H1 (cell line): Measurements from ENCODE around the gene SETD9. TPM values are rescaled to one million over a fixed set of nuclear protein-coding genes. Genes with fewer than 3 reads are reported as not detected.
A peak's percentile ranks its signal among the peaks of the same experiment; 100 is the strongest.

Source experiments
- CTCF ChIA-PET: fragments of 300-600 bp; sonication (Branson Sonifier 250); formaldehyde crosslinking; loops from one replicate; lab custom pipeline; 2021; ENCODE audit not compliant: partially characterized antibody; lab: Charles Lee
- POLR2A ChIA-PET: fragments of 300-600 bp; sonication (Branson Sonifier 250); formaldehyde crosslinking; loops from one replicate; lab custom pipeline; 2021; ENCODE audit warnings: inconsistent platforms; ENCODE audit not compliant: partially characterized antibody; lab: Charles Lee
- DNase-seq, 2 experiments: peaks; one replicate each; pipeline versions ENCODE4 v3.0.0 to v3.0.0-alpha.2; 2010 to 2022; ENCODE audit warnings: low spot score in 2 of 2, low read depth in 1 of 2, mixed read lengths in 1 of 2
- FAIRE-seq: peaks from 2 replicates; lab custom pipeline; 2011; peaks lifted over from hg19 to GRCh38; lab: Jason Lieb, UNC
- H2AFZ ChIP-seq: 2 replicates; pipeline ENCODE4 v1.8.1; 2012; ENCODE audit warnings: low read length, inconsistent platforms
- H2AK5ac ChIP-seq: 2 replicates; pipeline ENCODE4 v1.6.1; 2013; ENCODE audit warnings: low read depth, low read length
- H2BK120ac ChIP-seq: replicated peaks from 2 replicates; pipeline ENCODE3; 2013; ENCODE audit warnings: low read depth, low read length, inconsistent platforms
- H2BK12ac ChIP-seq: 2 replicates; pipeline ENCODE4 v1.6.1; 2013; ENCODE audit warnings: low read depth, low read length
- H2BK15ac ChIP-seq: 2 replicates; pipeline ENCODE4 v1.6.1; 2013; ENCODE audit warnings: low read length
- H2BK20ac ChIP-seq: 2 replicates; pipeline ENCODE4 v1.6.1; 2013; ENCODE audit warnings: low read length
- H2BK5ac ChIP-seq: 2 replicates; pipeline ENCODE4 v1.6.1; 2013; ENCODE audit warnings: low read depth, low read length
- H3K14ac ChIP-seq: 2 replicates; pipeline ENCODE4 v1.6.1; 2013; ENCODE audit warnings: inconsistent platforms; ENCODE audit not compliant: insufficient read length
- H3K18ac ChIP-seq: 2 replicates; pipeline ENCODE4 v1.6.1; 2013; ENCODE audit warnings: low read length; ENCODE audit errors: extremely low read depth
- H3K23ac ChIP-seq: 2 replicates; pipeline ENCODE4 v1.6.1; 2013; ENCODE audit warnings: inconsistent platforms; ENCODE audit not compliant: insufficient read length
- H3K23me2 ChIP-seq: 2 replicates; pipeline ENCODE4 v1.6.1; 2013; ENCODE audit warnings: low read depth, low read length
- H3K27ac ChIP-seq: 2 replicates; pipeline ENCODE4 v1.6.1; 2011; ENCODE audit warnings: low read depth, low read length, inconsistent platforms
- H3K27me3 ChIP-seq, 4 experiments: replicated peaks in 1 of 4; 1 replicate in 1 of 4; 2 replicates in 3 of 4; pipeline versions ENCODE4 v1.6.1 to v1.8.1; 2011 to 2013; ENCODE audit warnings: low read length in 3 of 4, mild to moderate bottlenecking in 3 of 4, inconsistent platforms in 2 of 4, mixed read lengths in 2 of 4, moderate library complexity in 1 of 4; ENCODE audit not compliant: control insufficient read depth in 3 of 4, insufficient read depth in 3 of 4; ENCODE audit errors: extremely low read depth in 1 of 4
- H3K36me3 ChIP-seq, 4 experiments: 2 replicates each; pipeline versions ENCODE4 v1.6.1 to v1.8.1; 2011 to 2013; ENCODE audit warnings: mild to moderate bottlenecking in 4 of 4, low read length in 3 of 4, moderate library complexity in 2 of 4, control low read depth in 1 of 4, inconsistent platforms in 1 of 4; ENCODE audit not compliant: insufficient read depth in 4 of 4, control insufficient read depth in 2 of 4
- H3K4ac ChIP-seq: replicated peaks from 2 replicates; pipeline ENCODE3; 2013; ENCODE audit warnings: low read length, low read depth, mixed read lengths, inconsistent platforms; ENCODE audit not compliant: insufficient read length
- H3K4me1 ChIP-seq, 4 experiments: replicated peaks in 1 of 4; 1 replicate in 1 of 4; 2 replicates in 3 of 4; pipeline versions ENCODE4 v1.6.1 to v1.8.1; 2011 to 2013; ENCODE audit warnings: low read length in 3 of 4, inconsistent platforms in 2 of 4, mixed read lengths in 1 of 4; ENCODE audit not compliant: insufficient read depth in 4 of 4, control insufficient read depth in 3 of 4
- H3K4me2 ChIP-seq, 2 experiments: 2 replicates each; pipeline versions ENCODE4 v1.6.1 to v1.8.1; 2011 to 2013; ENCODE audit warnings: low read depth in 2 of 2, low read length in 2 of 2, control low read depth in 1 of 2, inconsistent platforms in 1 of 2, mild to moderate bottlenecking in 1 of 2; ENCODE audit not compliant: insufficient read depth in 1 of 2
- H3K4me3 ChIP-seq, 4 experiments: fragments of 200-600, 300-600 bp in 1 of 4; sonication (generic), shearing (Covaris generic), sonication (Bioruptor Twin) in 1 of 4; 2 replicates each; pipeline versions ENCODE4 v1.5.1 to v1.8.1; 2011 to 2016; ENCODE audit warnings: low read length in 4 of 4, low read depth in 3 of 4, control low read depth in 2 of 4, inconsistent platforms in 2 of 4, mild to moderate bottlenecking in 2 of 4, mixed read lengths in 1 of 4, moderate library complexity in 1 of 4; ENCODE audit not compliant: insufficient read depth in 2 of 4; ENCODE audit errors: extremely low read depth in 1 of 4
- H3K56ac ChIP-seq: replicated peaks from 2 replicates; pipeline ENCODE3; 2013; ENCODE audit warnings: low read depth, mild to moderate bottlenecking, mixed read lengths, low read length, inconsistent platforms; ENCODE audit not compliant: insufficient read length
- H3K79me1 ChIP-seq: 2 replicates; pipeline ENCODE4 v1.6.1; 2013; ENCODE audit warnings: low read depth, low read length, control low read depth
- H3K79me2 ChIP-seq, 2 experiments: 2 replicates each; pipeline versions ENCODE4 v1.6.1 to v1.8.1; 2012 to 2013; ENCODE audit warnings: low read length in 2 of 2, mild to moderate bottlenecking in 2 of 2, inconsistent platforms in 1 of 2; ENCODE audit not compliant: insufficient read depth in 2 of 2, control insufficient read depth in 1 of 2
- H3K9ac ChIP-seq, 4 experiments: replicated peaks in 1 of 4; 1 replicate in 1 of 4; 2 replicates in 3 of 4; pipeline versions ENCODE4 v1.6.1 to v1.8.1; 2011 to 2013; ENCODE audit warnings: low read depth in 3 of 4, low read length in 3 of 4, control low read depth in 2 of 4, mild to moderate bottlenecking in 2 of 4, moderate library complexity in 2 of 4, inconsistent platforms in 1 of 4; ENCODE audit errors: extremely low read depth in 1 of 4
- H3K9me3 ChIP-seq, 2 experiments: 2 replicates each; pipeline versions ENCODE4 v1.6.1 to v1.8.1; 2012 to 2013; ENCODE audit warnings: mild to moderate bottlenecking in 2 of 2, moderate library complexity in 2 of 2, control low read depth in 1 of 2, inconsistent platforms in 1 of 2, low read depth in 1 of 2, low read length in 1 of 2, mixed read lengths in 1 of 2; ENCODE audit not compliant: insufficient read depth in 2 of 2
- H4K20me1 ChIP-seq, 2 experiments: replicated peaks in 1 of 2; 2 replicates each; pipeline versions ENCODE3 to v1.8.1; 2011 to 2013; ENCODE audit warnings: inconsistent platforms in 2 of 2, low read length in 2 of 2, mild to moderate bottlenecking in 1 of 2; ENCODE audit not compliant: insufficient read depth in 2 of 2, control insufficient read depth in 1 of 2
- H4K5ac ChIP-seq: 2 replicates; pipeline ENCODE4 v1.6.1; 2013; ENCODE audit warnings: low read length, low read depth, mixed read lengths, inconsistent platforms; ENCODE audit not compliant: insufficient read length
- H4K8ac ChIP-seq: 2 replicates; pipeline ENCODE4 v1.8.0; 2013; ENCODE audit warnings: mild to moderate bottlenecking, moderate library complexity, low read length, inconsistent platforms; ENCODE audit not compliant: insufficient read depth; ENCODE audit errors: extremely low read depth
- H4K91ac ChIP-seq: replicated peaks from 2 replicates; pipeline ENCODE3; 2013; ENCODE audit warnings: low read length, mixed read lengths, inconsistent platforms; ENCODE audit not compliant: insufficient read length
- ASH2L ChIP-seq: fragments of 200-600, 300-600 bp; sonication (generic); IDR thresholded peaks from one replicate; pipeline ENCODE4 v1.7.1; 2017; ENCODE audit warnings: low read length
- CEBPB ChIP-seq: IDR thresholded peaks from 2 replicates; pipeline ENCODE4 v1.6.1; 2012; ENCODE audit warnings: low read depth, low read length
- CREB1 ChIP-seq: IDR thresholded peaks from 2 replicates; pipeline ENCODE4 v1.6.1; 2012; ENCODE audit warnings: inconsistent platforms
- CTBP2 ChIP-seq: IDR thresholded peaks from 2 replicates; pipeline ENCODE4 v1.7.0; 2011; ENCODE audit warnings: borderline replicate concordance, mild to moderate bottlenecking, moderate library complexity, mixed read lengths, low read length; ENCODE audit not compliant: insufficient read depth, insufficient read length
- EGR1 ChIP-seq: IDR thresholded peaks from 2 replicates; pipeline ENCODE4 v1.6.1; 2011; ENCODE audit warnings: low read depth, low read length, borderline replicate concordance
- KDM4A ChIP-seq: IDR thresholded peaks from one replicate; pipeline ENCODE4 v1.7.1; 2012; ENCODE audit warnings: low read depth, mild to moderate bottlenecking, moderate library complexity, low read length, inconsistent platforms; ENCODE audit not compliant: severe bottlenecking
- PHF8 ChIP-seq: fragments of 200-600 bp; sonication (generic); conservative IDR thresholded peaks from 2 replicates; pipeline ENCODE4 v1.7.1; 2012; ENCODE audit warnings: low read depth, mild to moderate bottlenecking, inconsistent platforms, low read length, moderate library complexity
- POLR2A ChIP-seq, 2 experiments: IDR thresholded peaks; 1 replicate in 1 of 2; 2 replicates in 1 of 2; pipeline ENCODE4 v1.6.1; 2011; ENCODE audit warnings: low read depth in 2 of 2, low read length in 2 of 2, mild to moderate bottlenecking in 2 of 2; ENCODE audit errors: control extremely low read depth in 1 of 2
- POLR2AphosphoS5 ChIP-seq: IDR thresholded peaks from 2 replicates; pipeline ENCODE4 v1.6.1; 2011; ENCODE audit warnings: low read depth, low read length
- RFX5 ChIP-seq: IDR thresholded peaks from 2 replicates; pipeline ENCODE4 v1.6.1; 2011; ENCODE audit warnings: low read depth, low read length, improper control_type of control experiment, borderline replicate concordance
- SP1 ChIP-seq: IDR thresholded peaks from 2 replicates; pipeline ENCODE4 v1.6.1; 2011; ENCODE audit warnings: low read depth, low read length
- SP2 ChIP-seq: IDR thresholded peaks from 2 replicates; pipeline ENCODE4 v1.6.1; 2012; ENCODE audit warnings: mild to moderate bottlenecking, low read length, inconsistent platforms
- SUZ12 ChIP-seq: fragments of 200-600 bp; sonication (generic); IDR thresholded peaks from 2 replicates; pipeline ENCODE4 v1.6.1; 2012; ENCODE audit warnings: mild to moderate bottlenecking, inconsistent platforms, low read length, moderate library complexity, mixed read lengths
- WGBS, 2 experiments: shearing (Covaris generic) in 1 of 2; methylation state at CpG; one replicate each; pipeline versions ENCODE4 v1.1.6 to v1.1.7; 2013 to 2015; ENCODE audit warnings: low lambda C conversion rate in 2 of 2, mixed read lengths in 2 of 2, inconsistent platforms in 1 of 2, low coverage in 1 of 2, missing lambda C conversion rate in 1 of 2; ENCODE audit not compliant: insufficient replicate concordance in 2 of 2, insufficient coverage in 1 of 2, insufficient read length in 1 of 2; ENCODE audit errors: extremely low coverage in 1 of 2, missing lambda C conversion rate in 1 of 2; 5-methylcytosine and 5-hydroxymethylcytosine counted together
- polyA plus RNA-seq, 7 experiments: library from polyadenylated mRNA; depleted of rRNA in 3 of 7; stranded (reverse) in 5 of 7; unstranded in 2 of 7; fragments of >200 nt in 5 of 7; fragments of 200-250 nt in 2 of 7; gene quantifications; 1 replicate in 5 of 7; 2 replicates in 1 of 7; 4 replicates in 1 of 7; pipeline versions ENCODE4 v1.2.1 to v1.2.3, GENCODE V29; 2011 to 2013; ENCODE audit warnings: missing spikeins in 2 of 7, mixed read lengths in 2 of 7
- total RNA-seq: library from RNA; stranded (reverse); fragmentation: NEBNext Ultra II Directional; extraction: Animal tissue kit (Norgen Biotek cat#: 25700); gene quantifications from 2 replicates; pipeline ENCODE4 v1.2.1, GENCODE V29; 2021

Gene SETD9
- total and polyA plus RNA-seq, 2 of the 8 experiments (the other 6 are each of a cell fraction or from before 2014, with no cell fraction given) = 4.5 to 11.9 TPM

DNA sequence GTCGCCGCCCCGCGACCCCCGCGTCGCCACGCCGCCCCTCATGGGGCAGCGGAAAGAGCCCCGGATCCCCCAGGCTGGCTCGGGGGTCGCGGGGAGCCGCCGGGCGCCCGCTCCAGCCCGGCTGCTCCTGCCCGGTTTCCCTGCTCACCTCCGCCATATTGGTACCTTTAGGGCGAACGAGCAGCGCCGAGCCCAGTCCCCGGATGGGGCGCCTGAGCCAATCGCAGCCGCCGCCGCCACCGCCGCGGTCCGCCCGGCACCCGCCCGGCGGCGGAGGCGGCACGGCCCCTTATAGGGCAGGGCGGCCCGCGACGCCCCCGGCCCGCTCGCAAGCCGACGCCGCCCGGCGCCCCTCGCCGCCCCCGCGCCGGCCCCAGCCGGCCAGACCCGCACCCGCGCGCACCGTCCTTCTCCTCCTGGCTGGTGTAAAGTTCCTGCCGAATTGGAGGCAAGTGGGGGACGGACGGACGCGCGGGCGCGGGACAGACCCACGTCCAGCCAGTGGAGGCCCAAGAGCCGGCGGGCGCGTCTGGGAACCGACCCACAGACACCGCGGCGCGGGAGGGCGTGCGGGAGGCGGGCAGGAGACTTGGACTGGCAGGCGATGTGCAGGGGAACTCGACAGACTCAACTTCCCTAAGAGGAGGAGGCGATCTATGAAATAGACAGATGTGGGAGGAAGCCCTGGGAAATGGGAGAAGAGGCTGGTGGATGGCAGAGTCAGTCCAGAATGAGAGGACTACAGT, 42.7 kb downstream of the SETD9 start, which contains the start of gene MIER3:
Gene MIER3 (minus strand): TSS at position 178 of the 746 bp plus-strand sequence. CDS start 21 bp downstream, at position 157.
- H3K9ac ChIP-seq = peak within 1 kb of the TSS; percentile 77 to 100 (median 87)
- peak within 1 kb of the TSS; percentile 96; the same call in 1 of the 2 replicates for H4K8ac ChIP-seq
- peak within 1 kb of the TSS; percentile 92 to 93 for H3K4me2 ChIP-seq
- H4K5ac ChIP-seq = peak within 1 kb of the TSS; percentile 51
- peaks cover 0 to 21% (median 0%) of the 10 kb centered on the region in 4 experiments; a peak in 2 of 8 replicates for H3K36me3 ChIP-seq
- H4K20me1 ChIP-seq = peaks cover 4 to 5% of the 10 kb centered on the region in 2 experiments
- ChIA-PET POLR2A (no interaction called here), CTCF (no interaction called here)
- H2AK5ac ChIP-seq = 0 out of 2 replicates have a peak within 1 kb of the TSS, but pooled peaks have one; percentile 39
- H2BK20ac ChIP-seq = no peak within 1 kb of the TSS
- H3K23ac ChIP-seq = no peak within 1 kb of the TSS
- no peaks in the 10 kb centered on the region for H3K9me3 ChIP-seq
- DNase-seq = peak; percentile 27 to 84
- H3K27ac ChIP-seq = peak within 1 kb of the TSS; percentile 86
- peaks cover 4 to 34% of the 10 kb centered on the region in 2 experiments; a peak in 3 of 4 replicates for H3K79me2 ChIP-seq
- H3K14ac ChIP-seq = no peak within 1 kb of the TSS
- H2BK5ac ChIP-seq = peak within 1 kb of the TSS; percentile 89
- H3K4me3 ChIP-seq = peak within 1 kb of the TSS; percentile 59 to 89 (median 82)
- peak within 1 kb of the TSS; percentile 39 for H3K4ac ChIP-seq
- peak within 1 kb of the TSS; percentile 96 for H2AFZ ChIP-seq
- no peak within 1 kb of the TSS for H2BK15ac ChIP-seq
- peaks cover 0 to 7% (median 2%) of the 10 kb centered on the region in 4 experiments; a peak in 3 of 7 replicates for H3K27me3 ChIP-seq
- 0 out of 2 replicates have a peak, but pooled peaks cover 4% of the 10 kb centered on the region for H3K79me1 ChIP-seq
- FAIRE-seq = no peak
- H4K91ac ChIP-seq = peak within 1 kb of the TSS; percentile 7
- WGBS, 2 experiments = 2% methylated on average over 28 of the region's 89 CpGs; no CpG with 5 or more reads in 1 of the 2 experiments
- H3K56ac ChIP-seq = peak within 1 kb of the TSS; percentile 39
- H3K18ac ChIP-seq = peak within 1 kb of the TSS; percentile 92
- H2BK12ac ChIP-seq = peak within 1 kb of the TSS; percentile 84
- H3K23me2 ChIP-seq = peaks cover 13% of the 10 kb centered on the region
- peaks cover 0 to 5% (median 2%) of the 10 kb centered on the region in 4 experiments; a peak in 3 of 7 replicates for H3K4me1 ChIP-seq
- peak within 1 kb of the TSS; percentile 48 for H2BK120ac ChIP-seq
- no peak for TF ChIP-seq POLR2AphosphoS5
- peak; percentile 17 for TF ChIP-seq ASH2L
- no peak for TF ChIP-seq RFX5
- no peak for TF ChIP-seq CREB1
- no peak for TF ChIP-seq SP1
- no peak for TF ChIP-seq CTBP2
- peak; percentile 71 for TF ChIP-seq KDM4A
- no peak for TF ChIP-seq SP2
- TF ChIP-seq SUZ12 = no peak
- peak; percentile 72 for TF ChIP-seq PHF8
- peak; percentile 65; the same call in 1 of the 2 replicates for TF ChIP-seq EGR1
- peak in 1 of 2 experiments; percentile 75; a peak in 2 of 3 replicates for TF ChIP-seq POLR2A (IDR thresholded peaks at IDR 0.05; ENCODE audit: control extremely low read depth in 1 of 2, low read depth in 2 of 2, low read length in 2 of 2)
- no peak for TF ChIP-seq CEBPB
